Stimulated activated CD8-positive, alpha-beta memory T cell treated with anti-CD3 and anti-CD28 coated beads, Interleukin-12 subunit alpha, Interleukin-12 subunit beta, amount 100 ng/mL, for 24 hours (primary cell): Measurements from ENCODE around the gene PROCA1.

Source experiments
- DNase-seq: peaks from one replicate; pipeline ENCODE4 v3.0.0-alpha.2; 2020; ENCODE audit errors: extremely low read depth

The PROCA1 gene, protein sequence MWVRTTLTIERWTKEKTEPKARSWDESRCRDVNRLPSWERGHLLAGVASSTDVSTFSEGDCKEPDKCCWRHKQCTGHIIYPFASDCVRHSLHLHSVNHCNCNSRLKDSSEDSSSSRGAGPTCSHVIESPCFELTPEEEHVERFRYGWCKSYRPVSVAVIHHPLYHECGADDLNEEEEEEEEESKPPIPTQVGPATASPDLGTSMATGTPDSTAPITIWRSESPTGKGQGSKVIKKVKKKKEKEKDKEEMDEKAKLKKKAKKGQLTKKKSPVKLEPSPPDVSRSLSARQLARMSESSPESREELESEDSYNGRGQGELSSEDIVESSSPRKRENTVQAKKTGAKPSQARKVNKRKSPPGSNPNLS

DNA sequence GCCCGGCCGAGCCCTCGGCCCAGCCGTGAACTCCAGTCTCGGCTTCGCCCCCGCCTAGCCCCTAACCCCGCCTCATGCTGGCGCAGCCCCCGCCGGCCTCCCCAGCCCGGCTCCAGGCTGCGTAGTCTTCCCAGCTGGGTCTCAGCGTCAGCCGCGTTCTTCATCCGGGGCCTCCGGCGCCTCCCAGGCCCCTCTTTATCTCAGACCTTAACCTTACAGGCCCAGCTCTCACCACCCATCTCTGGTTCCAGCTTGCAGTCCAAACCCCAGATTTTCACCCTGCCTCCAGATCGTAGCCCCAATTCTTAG, at the start of gene PROCA1:
PROCA1 (minus strand) TSS at position 166 of the 309 bp plus-strand sequence. CDS start 228 bp downstream, outside the sequence.
- DNase-seq = no peak

DNA sequence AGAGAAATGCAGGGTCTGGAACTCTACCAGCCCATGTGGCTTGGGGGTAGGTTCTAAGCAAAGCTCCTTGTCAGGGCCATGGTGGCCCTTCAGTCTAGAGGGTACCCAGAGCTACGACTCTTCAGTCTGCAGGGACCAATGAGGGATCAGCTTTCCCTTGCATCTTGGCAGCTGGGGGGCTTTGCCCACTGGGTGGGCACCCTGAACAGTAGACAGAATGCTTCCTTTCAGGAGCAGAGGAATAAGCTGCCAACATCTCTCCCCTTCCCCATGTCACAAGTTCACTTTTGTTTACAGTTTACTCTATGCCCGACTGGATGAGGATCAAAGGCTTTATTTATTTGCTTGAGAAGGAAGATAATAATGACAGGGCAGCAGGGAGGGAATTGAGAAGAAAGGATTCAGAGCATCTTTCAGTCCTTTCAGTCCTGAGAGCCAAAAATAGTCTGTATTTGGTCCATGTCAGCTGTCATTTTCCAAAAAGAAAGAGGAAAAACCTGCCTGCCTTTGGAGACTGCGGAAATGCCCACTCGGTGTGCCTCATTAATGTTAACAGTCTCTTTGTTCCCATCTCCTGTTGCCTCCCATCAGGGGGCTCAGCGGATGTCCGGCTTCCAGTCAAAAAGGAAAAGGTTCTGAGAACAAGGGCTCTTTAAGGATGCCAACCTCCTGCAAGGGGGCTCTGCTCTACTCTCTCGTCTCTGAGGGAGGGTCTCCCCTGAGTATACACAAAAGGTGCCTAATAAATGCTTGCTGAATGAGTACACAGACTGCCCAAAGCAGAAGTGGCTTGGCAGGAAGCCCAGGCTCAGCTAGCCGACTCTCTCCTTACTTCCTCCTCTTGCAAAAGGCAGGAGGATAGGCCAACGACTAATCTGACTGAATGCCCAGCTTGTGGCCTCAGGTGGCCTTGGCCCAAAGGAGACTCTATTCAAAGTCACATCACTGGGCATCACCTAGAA, 49.2 kb upstream of the PROCA1 start:
- no peak for DNase-seq

DNA sequence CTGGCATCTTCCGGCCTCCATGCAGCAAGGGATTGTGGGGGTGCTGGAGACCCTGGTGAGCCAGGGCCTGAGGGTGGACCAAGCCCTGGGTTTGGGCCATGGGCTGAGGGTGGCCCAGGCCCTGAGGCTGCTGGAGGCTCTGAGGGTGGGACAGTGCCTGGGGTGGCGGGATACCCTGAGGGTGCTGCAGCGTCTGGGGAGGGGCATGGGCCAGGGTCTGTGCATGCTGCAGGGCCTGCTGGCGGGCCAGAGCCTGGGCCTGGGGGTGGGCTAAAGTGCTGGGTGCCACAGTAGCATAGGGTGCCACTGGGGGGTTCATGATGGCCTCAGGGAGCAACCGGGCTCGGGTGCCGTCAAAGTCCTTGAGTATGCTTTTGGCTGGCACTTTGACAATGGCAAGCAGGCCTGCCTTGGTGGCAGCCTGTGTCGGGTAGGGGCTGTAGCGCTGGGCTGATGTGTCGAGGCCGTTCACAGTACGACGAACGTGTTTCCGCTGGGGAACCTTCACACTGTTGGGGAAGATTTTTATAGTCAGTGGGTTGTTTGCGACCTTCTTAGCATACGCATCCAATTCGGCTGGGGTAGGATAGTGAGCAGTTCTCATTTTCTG, 47.7 kb upstream of the PROCA1 start:
- DNase-seq = no peak

DNA sequence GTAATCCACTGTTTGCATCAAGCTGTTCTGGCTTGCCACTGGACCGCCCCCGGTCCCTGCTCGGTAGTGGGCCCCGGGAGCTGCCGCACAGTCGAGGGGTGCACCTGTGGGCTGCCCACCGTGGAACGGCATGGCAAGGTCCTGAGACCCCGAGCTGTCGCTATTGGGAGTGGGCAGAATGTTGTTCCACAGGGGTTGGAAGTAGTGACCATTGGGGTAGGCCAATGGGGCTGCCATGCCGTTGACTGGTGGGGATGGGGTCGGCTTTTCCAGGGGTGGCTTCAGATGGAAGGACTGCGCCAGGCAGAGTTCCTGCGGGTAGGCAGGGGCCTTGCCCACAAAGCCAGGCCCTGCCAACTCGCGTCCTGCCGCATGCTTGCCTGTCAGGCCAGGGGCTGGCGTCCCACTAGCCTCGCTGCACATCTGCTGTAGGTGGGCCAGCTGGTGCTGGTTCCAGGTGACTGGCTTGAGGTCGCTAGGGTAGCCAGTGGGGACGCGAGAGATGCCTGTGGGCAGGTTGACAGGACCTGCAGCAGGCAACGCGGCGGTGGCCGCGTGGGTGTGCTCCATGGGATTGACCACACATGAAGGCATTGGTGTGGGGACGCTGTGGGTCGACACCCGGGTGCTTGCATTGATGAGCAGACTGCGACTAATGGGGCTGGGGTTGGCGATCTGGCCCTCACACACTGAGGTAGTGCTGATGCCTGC, 46.9 kb upstream of the PROCA1 start:
- DNase-seq = no peak

DNA sequence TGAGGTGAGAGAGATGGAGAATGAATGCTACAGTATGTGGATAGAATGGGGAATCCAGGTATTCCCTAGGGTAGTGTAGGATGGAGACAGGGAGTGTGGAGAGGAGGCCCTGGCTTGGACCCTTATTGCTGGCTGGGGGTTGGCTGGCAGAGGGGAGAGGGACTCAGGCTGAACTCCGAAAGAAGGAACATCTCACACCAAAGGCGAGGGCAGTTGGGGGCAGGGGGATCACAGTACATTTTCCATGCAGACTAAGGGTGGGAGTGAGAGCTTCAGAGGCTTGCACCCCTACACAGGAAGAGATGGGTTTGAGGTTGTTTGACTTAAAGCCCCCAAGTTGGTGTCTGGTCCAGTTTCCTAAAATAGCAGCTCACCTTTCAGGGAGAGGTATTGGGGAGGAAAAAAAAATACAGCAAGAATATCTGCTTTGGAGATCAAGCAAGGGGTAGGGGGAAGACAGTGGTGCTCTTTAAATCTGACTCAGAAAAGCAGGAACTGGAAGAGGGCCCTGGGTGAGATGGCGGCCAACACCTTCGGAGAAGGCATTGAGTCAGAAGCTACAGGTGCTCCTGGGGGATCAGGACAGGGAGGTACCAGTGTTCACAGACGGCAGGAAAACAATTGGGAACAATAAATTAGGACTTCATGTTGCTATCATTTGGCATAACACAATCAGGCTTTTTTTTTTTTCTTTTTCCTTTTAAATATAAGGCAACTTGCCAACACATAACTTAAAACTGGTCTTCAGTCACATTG, 44.5 kb upstream of the PROCA1 start:
- DNase-seq = no peak

DNA sequence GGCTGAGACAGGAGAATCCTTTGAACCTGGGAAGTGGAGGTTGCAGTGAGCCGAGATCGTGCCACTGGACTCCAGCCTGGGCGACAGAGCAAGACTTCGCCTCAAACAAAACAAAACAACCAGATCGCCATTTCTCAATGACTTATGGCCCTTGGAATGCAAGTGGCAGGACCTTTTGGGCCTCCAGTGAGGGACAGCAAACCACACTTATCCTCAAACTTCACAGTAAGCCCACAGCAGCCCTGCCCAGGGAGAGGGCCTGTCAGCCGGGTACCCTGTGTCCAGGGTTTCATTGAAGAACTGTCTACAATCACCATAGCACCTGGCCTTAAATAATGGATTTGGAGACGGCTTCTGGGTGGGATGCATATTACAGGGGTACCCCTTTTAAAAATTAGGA, 43.8 kb upstream of the PROCA1 start:
- no peak for DNase-seq

DNA sequence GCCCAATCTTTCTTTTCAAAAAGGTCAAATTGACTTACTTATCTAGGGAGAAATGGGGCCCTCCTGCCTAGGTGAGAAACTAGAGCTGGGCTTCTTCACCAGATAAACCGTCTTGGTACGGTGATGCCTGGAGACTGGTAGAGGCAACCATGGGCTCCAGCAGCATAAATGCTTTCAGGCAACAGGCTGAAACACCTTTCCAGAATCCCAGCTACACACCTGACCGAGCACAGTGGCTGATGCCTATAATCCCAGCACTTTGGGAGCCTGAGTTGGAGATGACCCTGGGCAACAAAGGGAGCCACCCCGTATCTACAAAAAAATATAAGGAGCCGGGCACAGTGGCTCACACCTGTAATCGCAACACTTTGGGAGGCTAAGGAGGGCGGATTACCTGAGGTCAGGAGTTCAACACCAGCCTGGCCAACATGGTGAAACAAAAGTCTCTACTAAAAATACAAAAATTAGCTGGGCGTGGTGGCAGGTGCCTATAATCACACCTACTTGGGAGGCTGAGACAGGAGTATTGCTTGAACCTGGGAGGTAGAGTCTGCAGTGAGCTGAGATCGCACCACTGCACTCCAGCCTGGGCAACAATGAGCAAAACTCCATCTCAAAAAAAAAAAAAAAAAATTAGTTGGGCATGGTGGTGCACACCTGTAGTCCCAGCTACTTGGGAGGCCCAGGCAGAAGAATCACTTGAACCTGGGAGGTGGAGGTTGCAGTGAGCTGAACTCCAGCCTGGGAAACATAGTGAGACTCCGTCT, 40.1 kb upstream of the PROCA1 start:
- no peak for DNase-seq

DNA sequence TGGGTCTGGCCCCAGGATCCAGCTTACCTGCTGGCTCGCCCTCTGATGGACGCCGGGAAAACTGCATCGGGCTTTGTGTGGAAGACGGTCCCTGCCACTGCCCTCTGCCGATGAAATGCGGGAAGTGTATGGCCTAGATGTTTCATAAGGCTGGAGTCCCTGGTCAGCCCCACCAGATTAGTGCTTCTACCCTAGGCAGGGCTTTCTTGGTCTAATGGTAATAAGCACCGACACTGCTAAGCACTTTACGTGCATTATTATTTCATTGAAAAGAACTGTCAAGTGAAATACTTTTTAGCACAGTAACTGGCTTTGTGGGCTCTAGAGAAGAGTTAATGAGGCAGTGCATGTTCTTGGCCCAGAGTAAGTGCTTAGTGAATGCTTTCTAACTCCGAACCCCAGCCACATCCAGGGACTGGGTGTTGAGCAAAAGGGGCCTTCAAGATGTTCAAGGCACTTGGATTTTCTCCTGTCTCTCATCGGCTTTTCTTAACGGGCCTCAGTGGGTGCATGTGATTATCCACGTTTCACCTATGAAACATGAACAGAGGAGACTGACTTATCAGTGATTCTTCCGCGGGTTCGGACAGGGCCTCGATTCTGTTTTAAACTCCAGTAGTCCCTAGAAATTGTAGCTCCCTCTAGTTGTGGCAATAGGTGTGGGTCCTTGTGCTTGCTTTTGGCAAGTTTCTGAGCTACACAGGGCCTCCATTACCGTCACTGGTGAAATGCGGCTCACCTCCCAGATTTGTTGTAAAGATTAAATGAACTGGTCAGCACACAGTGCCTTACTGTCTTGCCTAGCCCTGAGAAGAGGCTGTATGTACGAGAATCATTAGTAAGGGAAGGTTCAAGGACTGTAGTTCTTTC, 38.7 kb upstream of the PROCA1 start:
- DNase-seq = no peak

DNA sequence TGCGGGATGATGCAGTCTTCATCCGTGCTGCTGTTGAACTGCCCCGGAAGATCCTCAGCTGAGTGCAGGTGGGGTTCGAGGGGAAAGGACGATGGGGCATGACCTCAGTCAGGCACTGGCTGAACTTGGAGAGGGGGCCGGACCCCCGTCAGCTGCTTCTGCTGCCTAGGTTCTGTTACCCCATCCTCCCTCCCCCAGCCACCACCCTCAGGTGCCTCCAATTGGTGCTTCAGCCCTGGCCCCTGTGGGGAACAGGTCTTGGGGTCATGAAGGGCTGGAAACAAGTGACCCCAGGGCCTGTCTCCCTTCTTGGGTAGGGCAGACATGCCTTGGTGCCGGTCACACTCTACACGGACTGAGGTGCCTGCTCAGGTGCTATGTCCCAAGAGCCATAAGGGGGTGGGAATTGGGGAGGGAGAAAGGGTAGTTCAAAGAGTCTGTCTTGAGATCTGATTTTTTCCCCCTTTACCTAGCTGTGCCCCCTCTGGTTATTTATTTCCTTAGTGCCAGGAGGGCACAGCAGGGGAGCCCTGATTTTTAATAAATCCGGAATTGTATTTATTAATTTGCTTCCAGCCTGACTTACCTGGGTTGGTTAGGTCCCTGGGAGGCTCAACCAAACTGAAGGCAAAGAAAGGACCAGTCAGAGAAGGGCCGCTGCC, 38.0 kb upstream of the PROCA1 start:
- DNase-seq = no peak

DNA sequence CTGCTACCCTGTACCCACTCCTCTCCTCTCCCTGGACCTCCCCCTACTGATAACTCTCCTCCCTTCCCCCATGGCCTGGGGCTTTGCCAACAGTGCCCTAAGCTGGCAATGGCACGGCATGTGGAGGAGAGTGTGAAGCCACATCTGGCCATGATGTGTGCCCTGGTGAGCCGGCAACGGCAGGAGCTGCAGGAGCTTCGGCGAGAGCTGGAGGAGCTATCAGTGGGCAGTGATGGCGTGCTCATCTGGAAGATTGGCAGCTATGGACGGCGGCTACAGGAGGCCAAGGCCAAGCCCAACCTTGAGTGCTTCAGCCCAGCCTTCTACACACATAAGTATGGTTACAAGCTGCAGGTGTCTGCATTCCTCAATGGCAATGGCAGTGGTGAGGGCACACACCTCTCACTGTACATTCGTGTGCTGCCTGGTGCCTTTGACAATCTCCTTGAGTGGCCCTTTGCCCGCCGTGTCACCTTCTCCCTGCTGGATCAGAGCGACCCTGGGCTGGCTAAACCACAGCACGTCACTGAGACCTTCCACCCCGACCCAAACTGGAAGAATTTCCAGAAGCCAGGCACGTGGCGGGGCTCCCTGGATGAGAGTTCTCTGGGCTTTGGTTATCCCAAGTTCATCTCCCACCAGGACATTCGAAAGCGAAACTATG, 37.3 kb upstream of the PROCA1 start:
- no peak for DNase-seq

DNA sequence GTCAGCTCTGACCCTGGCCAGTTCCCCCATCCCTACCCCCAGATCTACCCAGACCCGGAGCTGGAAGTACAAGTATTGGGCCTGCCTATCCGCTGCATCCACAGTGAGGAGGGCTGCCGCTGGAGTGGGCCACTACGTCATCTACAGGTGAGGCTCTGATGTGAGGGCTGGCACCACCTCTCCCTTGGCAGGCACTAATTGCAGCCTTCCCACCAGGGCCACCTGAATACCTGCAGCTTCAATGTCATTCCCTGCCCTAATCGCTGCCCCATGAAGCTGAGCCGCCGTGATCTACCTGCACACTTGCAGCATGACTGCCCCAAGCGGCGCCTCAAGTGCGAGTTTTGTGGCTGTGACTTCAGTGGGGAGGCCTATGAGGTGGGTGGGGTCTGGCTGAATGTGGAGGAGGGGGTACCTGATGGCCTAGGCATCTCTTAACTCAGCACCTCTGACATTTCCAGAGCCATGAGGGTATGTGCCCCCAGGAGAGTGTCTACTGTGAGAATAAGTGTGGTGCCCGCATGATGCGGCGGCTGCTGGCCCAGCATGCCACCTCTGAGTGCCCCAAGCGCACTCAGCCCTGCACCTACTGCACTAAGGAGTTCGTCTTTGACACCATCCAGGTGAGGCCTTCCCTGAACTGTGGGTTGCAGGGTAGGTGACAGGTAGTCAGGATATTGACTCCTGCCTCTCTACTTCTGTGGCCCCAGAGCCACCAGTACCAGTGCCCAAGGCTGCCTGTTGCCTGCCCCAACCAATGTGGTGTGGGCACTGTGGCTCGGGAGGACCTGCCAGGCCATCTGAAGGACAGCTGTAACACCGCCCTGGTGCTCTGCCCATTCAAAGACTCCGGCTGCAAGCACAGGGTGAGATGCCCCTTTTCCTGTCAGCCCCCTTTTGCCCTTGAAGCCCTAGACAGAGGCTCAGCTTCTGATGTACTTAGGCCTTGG, 36.4 kb upstream of the PROCA1 start:
- no peak for DNase-seq

DNA sequence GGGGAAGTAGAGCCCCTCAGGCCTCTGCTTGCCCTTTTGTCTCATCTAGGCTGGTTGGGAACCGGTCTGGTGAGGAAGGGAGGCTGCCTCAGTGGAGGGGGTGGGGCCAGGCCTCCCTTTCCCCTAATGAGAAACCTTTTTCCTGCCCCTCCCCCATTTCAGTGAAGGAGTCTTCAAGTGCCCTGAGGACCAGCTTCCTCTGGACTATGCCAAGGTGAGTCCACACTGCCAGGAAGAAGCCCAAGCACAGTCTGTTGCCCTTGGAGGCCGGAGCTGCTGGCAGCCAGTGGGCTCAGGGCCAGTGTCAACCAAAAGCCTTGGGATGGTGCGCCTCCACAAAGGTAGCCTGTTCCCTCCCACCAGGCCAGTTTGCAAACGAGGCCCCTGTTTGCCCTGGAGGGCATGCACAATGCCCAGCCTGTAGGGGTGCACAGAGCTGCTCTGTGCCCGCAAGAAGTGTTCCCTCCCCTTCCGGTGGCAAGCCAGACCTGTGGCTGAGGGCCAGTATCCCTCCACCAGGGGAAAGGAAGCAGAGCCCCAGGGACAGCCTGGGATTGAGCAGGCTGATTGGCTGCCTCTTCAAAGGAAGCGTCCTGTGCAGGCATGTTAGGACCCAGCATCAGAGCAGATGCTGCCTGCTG, 35.5 kb upstream of the PROCA1 start:
- DNase-seq = no peak

DNA sequence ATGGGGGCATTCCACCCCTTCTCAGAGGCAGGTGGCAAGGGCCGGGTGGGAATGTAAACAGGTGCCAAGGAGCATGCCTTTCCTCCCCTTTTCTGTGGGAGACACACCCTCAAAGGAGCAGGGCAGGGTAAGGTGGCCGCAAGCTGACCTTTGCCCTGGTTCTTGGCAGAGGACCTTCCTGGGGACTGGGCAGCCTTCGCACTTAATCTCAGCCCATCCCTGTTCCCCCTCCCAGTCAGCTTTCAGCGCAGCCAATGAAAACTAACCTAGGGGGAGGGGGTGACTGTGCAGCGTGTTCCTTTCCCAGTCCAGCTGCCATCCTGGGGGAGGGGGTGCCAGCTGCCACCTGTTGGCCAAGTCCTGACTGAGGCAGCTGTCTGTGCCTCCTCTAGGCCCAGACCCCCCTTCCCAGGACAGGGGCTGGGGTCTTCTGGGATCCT, 34.9 kb upstream of the PROCA1 start:
- no peak for DNase-seq

DNA sequence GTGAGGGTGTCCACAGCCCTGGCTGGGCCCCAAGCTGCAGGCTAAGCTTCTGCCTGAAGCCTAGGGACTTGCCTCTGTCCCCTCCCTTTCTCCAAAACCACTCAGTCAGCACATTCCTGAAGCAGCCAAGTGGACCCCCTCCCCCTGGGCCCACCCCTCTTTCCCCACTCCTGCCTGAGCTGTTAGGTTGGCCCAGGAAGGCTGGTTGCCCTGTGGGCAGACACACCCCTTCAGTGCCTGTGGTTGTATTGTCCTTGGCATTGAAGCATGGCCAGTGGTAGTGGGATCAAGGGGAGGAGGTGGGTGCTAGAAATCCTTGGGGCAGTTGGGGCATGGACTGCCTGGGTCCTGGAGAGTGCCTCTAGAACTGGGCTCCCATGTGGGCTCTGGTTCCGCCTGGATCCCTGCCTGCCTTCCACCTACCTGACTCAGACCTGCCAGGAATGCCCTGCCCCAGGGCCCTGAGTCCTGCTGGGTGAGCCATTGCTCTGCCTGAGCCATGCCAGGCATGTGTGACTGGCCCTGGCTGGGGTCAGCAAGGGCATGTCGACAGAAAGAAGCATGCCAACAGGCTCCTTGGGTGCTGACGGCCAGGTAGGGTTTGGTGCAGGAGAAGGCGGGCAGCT, 34.2 kb upstream of the PROCA1 start:
- no peak for DNase-seq

DNA sequence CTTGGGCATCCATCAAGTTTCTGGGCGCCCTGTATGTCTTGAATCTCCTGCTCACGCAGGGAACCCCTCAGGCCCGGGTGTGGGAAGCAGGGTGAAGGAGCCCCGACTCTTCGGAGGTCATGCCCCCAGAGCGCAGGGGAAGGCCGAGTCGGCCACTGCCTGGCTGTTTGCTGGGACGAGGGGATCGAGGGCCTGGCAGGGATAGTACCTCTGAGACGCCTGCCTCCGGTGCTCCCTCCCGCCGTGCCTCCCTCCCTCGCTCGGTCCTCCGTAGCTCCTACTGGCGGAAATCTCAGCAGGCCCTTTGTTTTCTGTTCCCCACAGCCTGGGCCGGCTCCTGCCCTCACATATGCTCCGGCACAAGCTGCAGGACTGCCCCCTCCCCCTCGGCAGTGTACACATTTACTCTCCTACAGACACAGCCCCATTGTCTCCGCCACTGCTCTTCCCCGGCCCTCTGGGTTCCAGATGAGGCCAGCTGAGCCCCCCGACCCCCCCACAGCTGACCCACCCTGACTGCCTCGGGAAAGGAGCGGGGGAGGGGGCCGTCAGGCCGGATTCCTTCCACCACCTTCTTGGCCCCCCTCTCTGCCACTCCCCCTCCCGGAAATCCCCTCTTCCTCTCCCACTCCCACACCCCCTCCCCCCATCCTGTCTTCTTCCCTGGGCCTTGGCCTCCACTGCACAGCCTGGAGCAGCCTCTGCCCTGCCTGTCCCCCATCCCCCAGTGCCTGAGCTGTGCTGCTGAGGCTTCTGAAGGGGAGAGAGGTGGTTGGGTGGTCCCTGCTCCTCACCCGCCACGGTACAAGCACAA, 33.5 kb upstream of the PROCA1 start:
- DNase-seq = no peak
